Peyer's patch (tissue), 4 donors: ENCODE results near the gene GGT1. TPM values are rescaled to one million over a fixed set of nuclear protein-coding genes. Genes with fewer than 3 reads are reported as not detected.
A peak's percentile ranks its signal among the peaks of the same experiment; 100 is the strongest.

Source experiments
- DNase-seq, 3 donors: peaks; one replicate each; pipeline ENCODE4 v3.0.0-alpha.2; 2017 to 2019
- H3K27ac ChIP-seq, 4 donors: fragments of 200-600 bp; sonication (generic); one replicate each; pipeline ENCODE4 v1.5.1; 2016 to 2019
- H3K27me3 ChIP-seq, 2 donors: fragments of 200-600 bp; sonication (generic); one replicate each; pipeline ENCODE4 v1.5.1; 2019
- H3K36me3 ChIP-seq, 3 donors: fragments of 200-600 bp; sonication (generic); one replicate each; pipeline ENCODE4 v1.5.1; 2016 to 2019
- H3K4me1 ChIP-seq, 4 donors: fragments of 200-600 bp; sonication (generic); one replicate each; pipeline ENCODE4 v1.5.1; 2016 to 2019
- H3K4me3 ChIP-seq, 4 donors: fragments of 200-600 bp; sonication (generic); 1 replicate in 3 of 4; 2 replicates in 1 of 4; pipeline ENCODE4 v1.5.1; 2016 to 2019; ENCODE audit warnings: mild to moderate bottlenecking in 1 of 4
- H3K9me3 ChIP-seq, 4 donors: fragments of 200-600 bp; sonication (generic); one replicate each; pipeline ENCODE4 v1.5.1; 2016 to 2019; ENCODE audit warnings: mild to moderate bottlenecking in 1 of 4
- POLR2A ChIP-seq, 2 donors: fragments of 450-650 bp; IDR thresholded peaks; one replicate each; pipeline ENCODE4 v1.5.1; 2017; ENCODE audit warnings: antibody characterized with exemption in 2 of 2, mild to moderate bottlenecking in 2 of 2, moderate library complexity in 2 of 2
- total RNA-seq, 4 donors: library from RNA; depleted of rRNA; stranded (reverse); fragments of >200 nt; gene quantifications; one replicate each; pipeline ENCODE4 v1.1.0, GENCODE V29; 2016
- TF ChIP-seq, protein P1 (sequence below), 6 experiments: fragments of 450-650 bp in 4 of 6; fragments of 200-600 bp in 2 of 6; sonication (generic) in 1 of 6; IDR thresholded peaks; one replicate each; pipeline ENCODE4 v1.5.1; 2017 to 2019; ENCODE audit warnings: antibody characterized with exemption in 6 of 6, mild to moderate bottlenecking in 3 of 6, moderate library complexity in 1 of 6

Gene GGT1
- total RNA-seq, 4 donors from 2014 or later = 63.5 to 370 (median 238) TPM

DNA sequence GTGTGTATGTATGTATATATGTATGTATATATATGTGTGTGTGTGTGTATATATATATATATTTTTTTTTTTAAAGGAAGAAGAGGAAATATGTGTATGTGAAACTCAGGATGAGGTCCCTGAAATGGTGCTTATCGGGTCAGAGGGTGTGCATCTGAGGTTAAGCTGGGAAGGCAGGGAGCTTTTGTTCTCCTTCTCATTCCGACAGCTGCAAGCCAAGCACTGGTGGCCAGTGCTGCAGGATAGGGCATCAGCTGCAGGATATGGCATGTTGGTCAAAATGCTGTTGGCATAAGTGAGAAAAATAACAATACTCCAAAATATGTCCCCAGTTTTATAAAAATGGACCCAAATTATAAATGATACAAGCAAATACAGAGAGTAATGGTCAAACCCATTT is 39.7 kb upstream of the GGT1 start:
- no peaks in the 10 kb centered on the region for H3K27me3 ChIP-seq
- no peak overlapping the region for H3K4me3 ChIP-seq
- no peak for DNase-seq
- peaks cover 0 to 52% (median 0%) of the 10 kb centered on the region in 3 donors for H3K36me3 ChIP-seq
- no peaks in the 10 kb centered on the region for H3K9me3 ChIP-seq
- TF ChIP-seq, protein P1, sequence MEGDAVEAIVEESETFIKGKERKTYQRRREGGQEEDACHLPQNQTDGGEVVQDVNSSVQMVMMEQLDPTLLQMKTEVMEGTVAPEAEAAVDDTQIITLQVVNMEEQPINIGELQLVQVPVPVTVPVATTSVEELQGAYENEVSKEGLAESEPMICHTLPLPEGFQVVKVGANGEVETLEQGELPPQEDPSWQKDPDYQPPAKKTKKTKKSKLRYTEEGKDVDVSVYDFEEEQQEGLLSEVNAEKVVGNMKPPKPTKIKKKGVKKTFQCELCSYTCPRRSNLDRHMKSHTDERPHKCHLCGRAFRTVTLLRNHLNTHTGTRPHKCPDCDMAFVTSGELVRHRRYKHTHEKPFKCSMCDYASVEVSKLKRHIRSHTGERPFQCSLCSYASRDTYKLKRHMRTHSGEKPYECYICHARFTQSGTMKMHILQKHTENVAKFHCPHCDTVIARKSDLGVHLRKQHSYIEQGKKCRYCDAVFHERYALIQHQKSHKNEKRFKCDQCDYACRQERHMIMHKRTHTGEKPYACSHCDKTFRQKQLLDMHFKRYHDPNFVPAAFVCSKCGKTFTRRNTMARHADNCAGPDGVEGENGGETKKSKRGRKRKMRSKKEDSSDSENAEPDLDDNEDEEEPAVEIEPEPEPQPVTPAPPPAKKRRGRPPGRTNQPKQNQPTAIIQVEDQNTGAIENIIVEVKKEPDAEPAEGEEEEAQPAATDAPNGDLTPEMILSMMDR (IDR thresholded peaks at IDR 0.05) = no peak
- TF ChIP-seq POLR2A (IDR thresholded peaks at IDR 0.05) = no peak
- H3K4me1 ChIP-seq = peaks cover 0 to 41% (median 0%) of the 10 kb centered on the region in 4 donors
- H3K27ac ChIP-seq = no peak overlapping the region

DNA sequence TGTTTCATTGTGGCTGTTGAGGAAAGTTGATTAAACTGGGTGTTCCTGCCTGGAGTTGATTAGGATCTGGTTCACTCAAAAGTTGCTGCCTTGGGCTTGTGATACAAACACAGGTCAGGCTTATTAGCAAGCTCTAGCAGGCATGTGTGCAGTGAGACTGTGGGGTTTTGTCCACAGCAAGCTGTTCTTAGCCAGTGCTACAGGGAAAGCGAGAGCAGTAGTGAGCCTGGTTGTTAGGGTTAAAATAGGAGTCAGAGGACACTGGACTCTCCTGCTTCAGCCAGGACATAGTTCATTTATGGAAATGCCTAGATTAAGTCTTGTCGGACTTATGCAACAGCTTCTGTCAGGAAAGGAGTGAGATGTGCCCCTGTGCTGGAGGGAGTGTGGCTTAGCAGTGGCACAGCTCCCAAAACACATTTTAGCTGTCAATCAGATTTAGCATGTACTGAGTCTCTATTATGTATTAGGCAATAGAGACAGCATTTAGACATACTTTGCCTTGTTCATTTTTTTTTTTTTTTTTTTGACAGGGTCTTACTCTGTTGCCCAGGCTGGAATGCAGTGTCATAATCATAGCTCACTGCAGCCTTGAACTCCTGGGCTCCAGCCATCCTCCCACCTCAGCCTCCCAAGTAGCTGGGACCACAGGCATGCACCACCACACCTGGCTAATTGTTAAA is 38.5 kb upstream of the GGT1 start:
- Histone ChIP-seq H3K36me3 (peaks cover 0 to 52% (median 0%) of the 10 kb centered on the region in 3 donors), H3K27me3 (no peaks in the 10 kb centered on the region), H3K27ac (peak overlapping the region in 1 of 4 donors; percentile 37), H3K9me3 (no peaks in the 10 kb centered on the region), H3K4me1 (peaks cover 0 to 35% (median 0%) of the 10 kb centered on the region in 4 donors), H3K4me3 (no peak overlapping the region)
- TF ChIP-seq, protein P1 (IDR thresholded peaks at IDR 0.05) = no peak
- no peak for TF ChIP-seq POLR2A (IDR thresholded peaks at IDR 0.05)
- DNase-seq = no peak

GRCh38 chr22:24565077-24565476 is 37.9 kb upstream of the GGT1 start:
- no peak for DNase-seq
- Histone ChIP-seq H3K4me3 (no peak overlapping the region), H3K9me3 (no peaks in the 10 kb centered on the region), H3K27ac (no peak overlapping the region), H3K4me1 (peaks cover 0 to 32% (median 0%) of the 10 kb centered on the region in 4 donors), H3K36me3 (peaks cover 0 to 54% (median 0%) of the 10 kb centered on the region in 3 donors), H3K27me3 (no peaks in the 10 kb centered on the region)
- TF ChIP-seq POLR2A (IDR thresholded peaks at IDR 0.05) = no peak
- TF ChIP-seq, protein P1 (IDR thresholded peaks at IDR 0.05) = no peak

- Histone ChIP-seq H3K36me3 (peaks cover 0 to 59% (median 0%) of the 10 kb centered on the region in 3 donors), H3K27me3 (no peaks in the 10 kb centered on the region), H3K4me3 (no peak overlapping the region), H3K27ac (no peak overlapping the region), H3K9me3 (no peaks in the 10 kb centered on the region), H3K4me1 (peaks cover 0 to 32% (median 0%) of the 10 kb centered on the region in 4 donors)
- no peak for TF ChIP-seq POLR2A (IDR thresholded peaks at IDR 0.05)
- TF ChIP-seq, protein P1 (IDR thresholded peaks at IDR 0.05) = no peak
- no peak for DNase-seq
Measured at GRCh38 chr22:24566899-24567511, 36.0 kb upstream of the GGT1 start.

DNA sequence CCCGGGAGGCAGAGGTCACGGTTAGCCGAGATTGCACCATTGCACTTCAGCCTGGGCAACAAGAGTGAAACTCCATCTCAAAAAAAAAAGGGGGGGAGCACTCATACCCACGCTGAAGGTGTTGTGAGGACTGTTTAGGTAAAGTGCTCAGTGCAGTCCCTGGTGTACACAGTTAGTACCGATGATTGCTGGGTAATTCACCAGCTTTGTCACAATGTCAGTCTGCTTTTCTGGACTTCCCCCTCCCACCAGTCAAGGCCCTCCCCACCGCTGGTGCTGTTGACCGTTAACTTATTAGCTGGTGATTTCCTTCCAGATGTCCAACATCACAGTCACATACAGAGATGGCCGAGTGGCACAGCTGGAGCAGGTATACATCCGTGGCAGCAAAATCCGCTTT is 35.3 kb upstream of the GGT1 start:
- no peak overlapping the region for H3K4me3 ChIP-seq
- no peaks in the 10 kb centered on the region for H3K9me3 ChIP-seq
- no peak for DNase-seq
- TF ChIP-seq, protein P1 (IDR thresholded peaks at IDR 0.05) = no peak
- TF ChIP-seq POLR2A (IDR thresholded peaks at IDR 0.05) = no peak
- no peak overlapping the region for H3K27ac ChIP-seq
- H3K36me3 ChIP-seq = peaks cover 0 to 59% (median 0%) of the 10 kb centered on the region in 3 donors
- H3K27me3 ChIP-seq = no peaks in the 10 kb centered on the region
- peaks cover 0 to 32% (median 0%) of the 10 kb centered on the region in 4 donors for H3K4me1 ChIP-seq
